ENCODE results near the gene PRXL2A. TPM values are rescaled to one million over a fixed set of nuclear protein-coding genes. Genes with fewer than 3 reads are reported as not detected.
A peak's percentile ranks its signal among the peaks of the same experiment; 100 is the strongest.

PRXL2A gene
- total and polyA plus RNA-seq, 2 of the 4 experiments (the other 2 are of a cell fraction) = 0.90 to 0.92 TPM

DNA sequence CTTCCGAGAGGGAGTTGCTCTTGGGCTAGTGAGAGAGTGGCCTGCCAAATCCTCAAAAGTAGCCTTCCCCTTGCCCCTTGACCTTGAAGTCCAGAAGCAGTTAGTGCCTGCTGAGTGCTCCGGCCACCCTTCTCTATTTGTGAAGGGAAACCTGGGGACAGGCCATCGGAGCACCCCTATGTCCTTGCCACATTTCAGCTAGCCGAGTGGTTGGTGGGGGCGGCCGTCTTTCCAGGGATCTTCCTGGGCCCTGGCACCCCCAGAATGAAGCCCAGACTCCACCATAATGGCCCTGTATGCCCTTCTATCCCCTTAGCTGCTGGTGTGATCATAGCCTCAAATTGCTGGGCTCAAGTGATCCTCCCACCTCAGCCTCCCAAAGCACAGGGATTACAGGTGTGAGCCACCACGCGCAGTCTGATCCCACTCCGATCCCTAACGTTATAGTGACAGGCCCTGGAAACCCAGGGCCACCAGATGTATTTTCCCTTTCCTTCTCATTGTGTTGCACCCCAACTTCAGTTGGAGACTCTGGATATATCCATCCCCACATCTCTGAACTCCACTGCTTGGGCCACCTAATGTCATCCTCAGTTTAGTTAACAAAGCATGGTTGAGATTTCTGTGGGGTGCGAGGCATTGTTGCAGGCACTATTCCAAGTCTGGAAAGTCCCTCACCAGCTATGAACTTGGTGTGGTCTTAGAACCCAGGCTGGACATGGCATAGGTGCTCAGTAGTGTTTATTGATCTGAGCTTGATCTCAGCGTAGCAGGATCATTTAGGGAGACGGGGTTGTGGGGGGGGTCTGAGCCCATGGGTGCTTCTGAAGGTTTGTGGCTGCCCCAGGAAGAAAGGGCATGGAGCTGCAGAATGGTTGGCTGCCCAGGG, 47.4 kb downstream of the PRXL2A start:
- H3K4me2 ChIP-seq (ENCODE audit: low read depth, low read length) = peak overlapping the region; percentile 91
- dilution Hi-C loops (cut with HindIII; ENCODE audit: low sequenced_read_pairs, unreplicated experiment) (no loop called here), intact Hi-C loops (cut with micrococcal nuclease) (loop anchor here (1.0 kb wide), 1 partner anchor 50 kb away; no protein-coding TSS in a partner anchor), in situ Hi-C loops (cut with MboI; ENCODE audit: low sequenced_read_pairs) (loop anchor here (5.0 to 25.0 kb wide), 2 partner anchors 47 to 293 kb away; no protein-coding TSS in a partner anchor)
- no peak overlapping the region for H3K56ac ChIP-seq (ENCODE audit: extremely low read depth, insufficient read depth, low read length)
- ATAC-seq (ENCODE audit: low read depth) = no peak
- H2AK9ac ChIP-seq (replicated peaks; ENCODE audit: low read depth, low read length, poor library complexity) = peak overlapping the region; percentile 93
- H2BK5ac ChIP-seq (ENCODE audit: low read depth, low read length, poor library complexity, severe bottlenecking) = peak overlapping the region; percentile 33
- no peak for DNase-seq
- H3K79me1 ChIP-seq (ENCODE audit: low read depth in 1 of 2, low read length in 2 of 2) = peaks cover 4 to 53% of the 10 kb centered on the region in 2 experiments
- peak overlapping the region in 1 of 2 experiments; percentile 30; a peak in 1 of 4 replicates for H4K8ac ChIP-seq (ENCODE audit: low read depth in 2 of 2, low read length in 2 of 2)
- peak overlapping the region; percentile 84 for H3K9ac ChIP-seq (ENCODE audit: low read depth, low read length)
- no peak overlapping the region for H3K18ac ChIP-seq (ENCODE audit: low read depth, low read length)
- POLR2A ChIA-PET (ENCODE audit: unreplicated experiment) = no interaction called here
- H3K14ac ChIP-seq (replicated peaks; ENCODE audit: low read depth, low read length) = peak overlapping the region; percentile 83; the same call in 1 of the 2 replicates
- H2BK15ac ChIP-seq (ENCODE audit: low read depth, low read length) = 0 out of 3 replicates have a peak overlapping the region, but pooled peaks have one; percentile 21
- H2BK20ac ChIP-seq (ENCODE audit: low read depth, low read length) = 0 out of 2 replicates have a peak overlapping the region, but pooled peaks have one; percentile 18
- H3K9me3 ChIP-seq (ENCODE audit: control insufficient read depth, insufficient read depth, low read length) = no peaks in the 10 kb centered on the region
- TF ChIP-seq CHD1 (IDR thresholded peaks at IDR 0.05; ENCODE audit: low read depth, low read length) (no peak), SMC3 (IDR thresholded peaks at IDR 0.05; ENCODE audit: low read depth, low read length) (no peak), RAD21 (IDR thresholded peaks at IDR 0.05; ENCODE audit: low read length) (no peak), MAZ (IDR thresholded peaks at IDR 0.05; ENCODE audit: borderline replicate concordance, low read depth, low read length) (no peak), NFE2L2 (IDR thresholded peaks at IDR 0.05; ENCODE audit: low read depth, low read length) (no peak), RFX5 (IDR thresholded peaks at IDR 0.05; ENCODE audit: low read depth, low read length) (no peak), MXI1 (IDR thresholded peaks at IDR 0.05; ENCODE audit: borderline replicate concordance, low read depth, low read length) (no peak), BHLHE40 (IDR thresholded peaks at IDR 0.05; ENCODE audit: low read depth, low read length) (no peak), RCOR1 (IDR thresholded peaks at IDR 0.05; ENCODE audit: insufficient replicate concordance, low read length) (no peak), CEBPB (IDR thresholded peaks at IDR 0.05; ENCODE audit: low read depth, low read length) (no peak), POLR2A (IDR thresholded peaks at IDR 0.05; ENCODE audit: low read depth, low read length) (no peak)
- TF ChIP-seq, protein P1, sequence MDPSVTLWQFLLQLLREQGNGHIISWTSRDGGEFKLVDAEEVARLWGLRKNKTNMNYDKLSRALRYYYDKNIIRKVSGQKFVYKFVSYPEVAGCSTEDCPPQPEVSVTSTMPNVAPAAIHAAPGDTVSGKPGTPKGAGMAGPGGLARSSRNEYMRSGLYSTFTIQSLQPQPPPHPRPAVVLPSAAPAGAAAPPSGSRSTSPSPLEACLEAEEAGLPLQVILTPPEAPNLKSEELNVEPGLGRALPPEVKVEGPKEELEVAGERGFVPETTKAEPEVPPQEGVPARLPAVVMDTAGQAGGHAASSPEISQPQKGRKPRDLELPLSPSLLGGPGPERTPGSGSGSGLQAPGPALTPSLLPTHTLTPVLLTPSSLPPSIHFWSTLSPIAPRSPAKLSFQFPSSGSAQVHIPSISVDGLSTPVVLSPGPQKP (IDR thresholded peaks at IDR 0.05; ENCODE audit: borderline replicate concordance, low read depth, low read length) = no peak
- TF ChIP-seq, protein P2, sequence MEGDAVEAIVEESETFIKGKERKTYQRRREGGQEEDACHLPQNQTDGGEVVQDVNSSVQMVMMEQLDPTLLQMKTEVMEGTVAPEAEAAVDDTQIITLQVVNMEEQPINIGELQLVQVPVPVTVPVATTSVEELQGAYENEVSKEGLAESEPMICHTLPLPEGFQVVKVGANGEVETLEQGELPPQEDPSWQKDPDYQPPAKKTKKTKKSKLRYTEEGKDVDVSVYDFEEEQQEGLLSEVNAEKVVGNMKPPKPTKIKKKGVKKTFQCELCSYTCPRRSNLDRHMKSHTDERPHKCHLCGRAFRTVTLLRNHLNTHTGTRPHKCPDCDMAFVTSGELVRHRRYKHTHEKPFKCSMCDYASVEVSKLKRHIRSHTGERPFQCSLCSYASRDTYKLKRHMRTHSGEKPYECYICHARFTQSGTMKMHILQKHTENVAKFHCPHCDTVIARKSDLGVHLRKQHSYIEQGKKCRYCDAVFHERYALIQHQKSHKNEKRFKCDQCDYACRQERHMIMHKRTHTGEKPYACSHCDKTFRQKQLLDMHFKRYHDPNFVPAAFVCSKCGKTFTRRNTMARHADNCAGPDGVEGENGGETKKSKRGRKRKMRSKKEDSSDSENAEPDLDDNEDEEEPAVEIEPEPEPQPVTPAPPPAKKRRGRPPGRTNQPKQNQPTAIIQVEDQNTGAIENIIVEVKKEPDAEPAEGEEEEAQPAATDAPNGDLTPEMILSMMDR (conservative IDR thresholded peaks at IDR 0.05; ENCODE audit: low read depth, low read length) = no peak
- WGBS, 2 experiments (ENCODE audit: extremely low coverage in 2 of 2, insufficient read length in 1 of 2) = 94% methylated on average over 7 of the region's 13 CpGs; no CpG with 5 or more reads in 1 of the 2 experiments
- CTCF ChIA-PET = interaction anchor here (1.1 to 1.5 kb wide), 2 partner anchors 11 to 50 kb away, joined by 3 to 7 read pairs; no protein-coding TSS in a partner anchor
- H3K4me1 ChIP-seq (ENCODE audit: control insufficient read depth, insufficient read depth, low read length) = peaks cover 24% of the 10 kb centered on the region
- H3K36me3 ChIP-seq (ENCODE audit: control insufficient read depth, insufficient read depth, low read length) = no peaks in the 10 kb centered on the region; the same call in 1 of the 2 replicates
- peak overlapping the region; percentile 70 for H3K4ac ChIP-seq (ENCODE audit: low read depth, low read length)
- no TSS peak for BruUV-seq (replicated peaks)
- H4K5ac ChIP-seq (ENCODE audit: low read depth, low read length) = no peak overlapping the region
- peak overlapping the region; percentile 73 for H3K4me3 ChIP-seq (ENCODE audit: insufficient read depth, low read depth, low read length)
- H4K20me1 ChIP-seq (ENCODE audit: insufficient read depth, low read length) = peaks cover 45% of the 10 kb centered on the region
- H3K27me3 ChIP-seq (ENCODE audit: control insufficient read depth, insufficient read depth, low read length) = no peaks in the 10 kb centered on the region
- peaks cover 47% of the 10 kb centered on the region for H3K9me1 ChIP-seq (ENCODE audit: insufficient read depth, low read length)
- H4K91ac ChIP-seq (ENCODE audit: insufficient read depth, low read depth, low read length) = peak overlapping the region; percentile 15; the same call in 1 of the 2 replicates
- peak overlapping the region; percentile 91 for H2AFZ ChIP-seq (replicated peaks; ENCODE audit: low read length, poor library complexity)
- H2BK120ac ChIP-seq (ENCODE audit: low read depth, low read length) = no peak overlapping the region
- H2AK5ac ChIP-seq (ENCODE audit: low read depth, low read length) = peak overlapping the region; percentile 83; the same call in 1 of the 2 replicates
- 0 out of 2 replicates have a peak overlapping the region, but pooled peaks have one; percentile 15 for H3K27ac ChIP-seq (ENCODE audit: insufficient read depth, low read length)
- peak overlapping the region; percentile 88 for H3K23ac ChIP-seq (ENCODE audit: low read depth, low read length)

Measured in IMR-90 (cell line).